ENCODE data around the gene APEH.

Gene APEH

DNA sequence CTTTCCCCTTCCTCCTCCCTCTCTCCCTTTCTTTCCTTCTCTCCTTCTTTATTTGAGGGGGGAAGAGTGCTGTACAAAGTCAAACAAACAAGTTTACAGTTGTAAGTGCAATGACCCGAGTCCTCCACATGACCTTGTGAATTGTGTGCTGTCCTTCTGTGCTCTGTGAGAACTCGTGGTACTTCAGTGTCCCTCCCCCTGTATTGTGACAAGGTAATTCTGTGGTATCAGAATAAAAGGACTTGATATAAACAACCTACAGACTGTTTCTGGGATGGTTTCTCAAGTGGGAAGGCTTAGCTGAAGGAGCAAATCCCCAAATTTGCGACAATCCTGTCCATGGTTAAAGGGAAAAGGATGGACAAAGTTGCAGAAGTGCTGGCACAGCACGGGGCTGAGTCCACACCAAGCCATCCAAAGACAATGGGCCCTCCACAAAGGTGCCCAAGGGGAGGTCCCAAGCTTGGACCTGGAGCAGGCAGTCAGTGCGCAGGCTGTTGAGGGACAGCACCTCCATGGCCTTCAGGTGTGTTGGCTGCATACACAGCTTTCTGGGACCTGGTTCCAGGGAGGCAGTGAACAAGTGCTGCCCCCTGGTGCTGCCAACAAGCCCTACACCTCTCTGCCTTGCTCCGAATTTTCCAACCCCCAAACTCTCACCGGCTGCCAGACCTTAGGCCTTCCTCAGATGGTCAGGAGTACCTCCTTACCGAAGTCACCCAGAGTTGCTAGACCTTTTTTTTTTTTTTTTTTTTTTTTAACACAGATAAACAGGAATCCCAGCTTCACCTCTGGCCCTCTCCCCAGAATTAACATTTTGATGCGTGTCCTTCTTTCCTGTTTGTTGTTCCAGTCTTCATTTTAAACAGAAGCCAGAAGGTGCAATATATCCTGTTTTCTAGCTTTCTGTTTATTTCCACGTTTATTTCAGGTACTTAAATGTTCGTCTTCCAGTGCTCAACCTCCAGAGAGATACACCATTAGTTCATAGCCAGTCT, 2.6 kb upstream of the APEH start:
- TF ChIP-seq, protein P1, sequence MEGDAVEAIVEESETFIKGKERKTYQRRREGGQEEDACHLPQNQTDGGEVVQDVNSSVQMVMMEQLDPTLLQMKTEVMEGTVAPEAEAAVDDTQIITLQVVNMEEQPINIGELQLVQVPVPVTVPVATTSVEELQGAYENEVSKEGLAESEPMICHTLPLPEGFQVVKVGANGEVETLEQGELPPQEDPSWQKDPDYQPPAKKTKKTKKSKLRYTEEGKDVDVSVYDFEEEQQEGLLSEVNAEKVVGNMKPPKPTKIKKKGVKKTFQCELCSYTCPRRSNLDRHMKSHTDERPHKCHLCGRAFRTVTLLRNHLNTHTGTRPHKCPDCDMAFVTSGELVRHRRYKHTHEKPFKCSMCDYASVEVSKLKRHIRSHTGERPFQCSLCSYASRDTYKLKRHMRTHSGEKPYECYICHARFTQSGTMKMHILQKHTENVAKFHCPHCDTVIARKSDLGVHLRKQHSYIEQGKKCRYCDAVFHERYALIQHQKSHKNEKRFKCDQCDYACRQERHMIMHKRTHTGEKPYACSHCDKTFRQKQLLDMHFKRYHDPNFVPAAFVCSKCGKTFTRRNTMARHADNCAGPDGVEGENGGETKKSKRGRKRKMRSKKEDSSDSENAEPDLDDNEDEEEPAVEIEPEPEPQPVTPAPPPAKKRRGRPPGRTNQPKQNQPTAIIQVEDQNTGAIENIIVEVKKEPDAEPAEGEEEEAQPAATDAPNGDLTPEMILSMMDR (IDR thresholded peaks at IDR 0.05; ENCODE audit: low read depth, low read length, missing control alignments) = peak; percentile 91
- DNase-seq (ENCODE audit: low read depth) = no peak
- H3K4me3 ChIP-seq (ENCODE audit: low read depth, low read length) = no peak overlapping the region

DNA sequence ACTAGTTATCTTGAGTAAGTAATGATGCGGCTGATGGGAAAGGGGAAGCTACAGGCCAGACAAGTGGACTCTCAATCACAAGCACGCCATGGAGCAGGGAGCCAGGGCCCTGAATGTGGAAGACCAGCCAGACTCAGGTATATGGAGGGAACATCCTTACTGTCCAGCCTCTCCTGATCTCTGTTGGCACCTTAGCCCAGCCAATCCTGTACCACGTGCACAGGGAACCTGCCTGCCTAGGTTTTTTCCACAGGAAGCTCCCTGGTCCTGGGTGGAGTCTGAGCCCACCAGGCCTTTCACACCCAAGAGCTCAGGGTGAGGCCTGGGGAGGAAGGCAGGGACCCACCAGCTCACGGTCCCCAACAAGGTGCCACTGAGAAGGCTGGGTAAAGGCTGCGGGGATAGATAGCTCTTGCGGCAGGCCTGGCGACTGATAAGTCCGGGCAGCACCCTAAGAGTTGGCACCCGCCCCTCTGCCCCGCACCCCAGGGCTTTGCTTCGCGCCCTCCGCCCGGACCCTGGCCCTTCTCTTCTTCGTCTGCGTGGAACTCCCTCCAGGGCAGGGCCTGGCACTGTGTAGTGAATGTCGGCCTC, 933 bp upstream of the APEH start:
- TF ChIP-seq, protein P1 (IDR thresholded peaks at IDR 0.05; ENCODE audit: low read depth, low read length, missing control alignments) = no peak
- H3K4me3 ChIP-seq (ENCODE audit: low read depth, low read length) = peak overlapping the region; percentile 84
- DNase-seq (ENCODE audit: low read depth) = no peak

DNA sequence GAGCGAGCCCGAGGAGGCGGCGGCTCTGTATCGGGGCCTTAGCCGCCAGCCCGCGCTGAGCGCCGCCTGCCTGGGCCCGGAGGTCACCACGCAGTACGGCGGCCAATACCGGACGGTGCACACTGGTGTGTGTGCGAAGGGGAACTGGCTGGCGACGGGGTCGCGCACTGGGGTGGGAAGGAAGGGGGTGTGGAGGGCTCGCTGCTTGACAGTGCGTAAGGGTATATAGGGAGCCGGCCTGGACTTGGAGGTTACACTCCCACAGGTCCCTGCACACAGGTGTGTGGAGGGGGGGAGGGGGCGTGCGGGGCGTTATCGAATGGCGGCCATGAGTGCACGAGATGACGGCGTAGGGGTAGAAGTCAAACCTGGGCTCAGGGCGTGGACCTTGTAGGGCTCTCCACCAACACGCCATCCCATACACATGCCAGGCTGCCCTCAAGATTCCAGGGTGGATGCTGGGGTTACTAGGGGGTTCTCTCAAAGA, 389 bp downstream of the APEH start:
- no peak for DNase-seq (ENCODE audit: low read depth)
- peak overlapping the region; percentile 84 for H3K4me3 ChIP-seq (ENCODE audit: low read depth, low read length)
- TF ChIP-seq, protein P1 (IDR thresholded peaks at IDR 0.05; ENCODE audit: low read depth, low read length, missing control alignments) = no peak

DNA sequence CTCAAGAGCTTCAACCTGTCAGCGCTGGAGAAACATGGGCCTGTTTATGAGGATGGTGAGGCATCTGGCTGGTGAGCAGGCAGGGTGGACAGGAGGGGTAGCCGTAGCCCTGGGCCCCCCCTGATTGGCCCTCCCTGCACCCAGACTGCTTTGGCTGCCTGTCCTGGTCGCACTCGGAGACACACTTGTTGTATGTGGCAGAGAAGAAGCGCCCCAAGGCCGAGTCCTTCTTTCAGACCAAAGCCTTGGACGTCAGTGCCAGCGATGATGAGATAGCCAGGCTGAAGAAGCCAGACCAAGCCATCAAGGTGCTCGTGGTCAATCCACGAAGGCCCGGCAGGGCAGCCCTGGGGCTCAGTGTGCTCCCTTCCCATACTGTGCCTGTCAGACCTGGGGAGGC, 1.8 kb downstream of the APEH start:
- no peak overlapping the region for H3K4me3 ChIP-seq (ENCODE audit: low read depth, low read length)
- no peak for DNase-seq (ENCODE audit: low read depth)
- TF ChIP-seq, protein P1 (IDR thresholded peaks at IDR 0.05; ENCODE audit: low read depth, low read length, missing control alignments) = no peak

DNA sequence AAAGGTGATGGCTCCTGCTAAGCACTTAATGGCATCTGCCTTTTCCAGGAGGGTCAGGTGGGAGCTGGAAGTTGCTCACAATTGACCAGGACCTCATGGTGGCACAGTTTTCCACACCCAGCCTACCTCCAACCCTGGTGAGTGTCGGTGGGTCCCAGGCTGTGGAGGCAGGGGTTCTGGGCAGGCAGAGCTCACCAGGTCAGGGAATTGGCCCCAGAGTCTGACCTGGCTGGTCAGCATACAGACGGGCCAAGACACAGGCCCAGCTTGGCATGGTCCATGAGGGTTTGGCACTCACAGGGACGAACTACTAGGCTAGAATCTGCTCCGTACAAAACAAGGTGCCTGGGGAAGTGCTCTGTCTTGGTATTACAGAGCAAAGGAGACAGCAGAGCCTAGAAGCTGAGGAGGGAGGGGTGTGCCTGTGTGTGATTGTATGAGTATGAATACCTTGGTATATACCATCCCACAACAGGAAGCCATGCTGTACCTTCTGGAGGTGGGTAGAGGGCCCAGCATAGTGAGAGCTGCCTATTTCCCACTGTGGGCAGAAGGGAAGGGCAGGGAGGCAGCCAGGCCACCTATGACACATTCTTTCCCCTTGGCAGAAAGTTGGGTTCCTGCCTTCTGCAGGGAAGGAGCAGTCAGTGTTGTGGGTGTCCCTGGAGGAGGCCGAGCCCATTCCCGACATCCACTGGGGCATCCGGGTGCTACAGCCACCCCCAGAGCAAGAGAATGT, 6.5 kb downstream of the APEH start:
- no peak overlapping the region for H3K4me3 ChIP-seq (ENCODE audit: low read depth, low read length)
- TF ChIP-seq, protein P1 (IDR thresholded peaks at IDR 0.05; ENCODE audit: low read depth, low read length, missing control alignments) = no peak
- DNase-seq (ENCODE audit: low read depth) = no peak

DNA sequence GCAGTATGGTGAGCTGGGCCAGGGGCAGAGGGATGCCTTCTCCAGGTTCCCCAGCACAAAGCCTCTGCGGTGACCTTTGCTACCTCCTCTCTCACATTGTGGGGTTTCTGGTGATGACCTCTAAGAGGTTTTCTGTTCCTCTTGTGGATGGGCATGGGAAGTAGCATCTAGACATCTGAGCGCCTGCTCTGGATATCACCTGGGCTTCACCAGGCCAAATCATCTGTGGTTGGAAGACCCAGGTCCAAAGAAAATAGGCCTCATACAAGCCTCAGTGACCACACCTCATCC, 7.0 kb downstream of the APEH start:
- no peak overlapping the region for H3K4me3 ChIP-seq (ENCODE audit: low read depth, low read length)
- DNase-seq (ENCODE audit: low read depth) = no peak
- TF ChIP-seq, protein P1 (IDR thresholded peaks at IDR 0.05; ENCODE audit: low read depth, low read length, missing control alignments) = no peak

Data from GM12864 (cell line).